T-helper 22 cell (primary cell): ENCODE measurements around the gene CENPX.
"Not testable (repeated sequence)": the region's sequence is repeated elsewhere in the genome, so short reads cannot be mapped to it uniquely, and the experiment has no call there.

ENCODE experiments used
- DNase-seq: peaks from one replicate; pipeline ENCODE4 v3.0.0-alpha.2; 2020; ENCODE audit warnings: low read depth

Gene CENPX

GRCh38 chr17:82039695-82040299 is 17.1 kb upstream of the CENPX start:
- no peak for DNase-seq

DNA sequence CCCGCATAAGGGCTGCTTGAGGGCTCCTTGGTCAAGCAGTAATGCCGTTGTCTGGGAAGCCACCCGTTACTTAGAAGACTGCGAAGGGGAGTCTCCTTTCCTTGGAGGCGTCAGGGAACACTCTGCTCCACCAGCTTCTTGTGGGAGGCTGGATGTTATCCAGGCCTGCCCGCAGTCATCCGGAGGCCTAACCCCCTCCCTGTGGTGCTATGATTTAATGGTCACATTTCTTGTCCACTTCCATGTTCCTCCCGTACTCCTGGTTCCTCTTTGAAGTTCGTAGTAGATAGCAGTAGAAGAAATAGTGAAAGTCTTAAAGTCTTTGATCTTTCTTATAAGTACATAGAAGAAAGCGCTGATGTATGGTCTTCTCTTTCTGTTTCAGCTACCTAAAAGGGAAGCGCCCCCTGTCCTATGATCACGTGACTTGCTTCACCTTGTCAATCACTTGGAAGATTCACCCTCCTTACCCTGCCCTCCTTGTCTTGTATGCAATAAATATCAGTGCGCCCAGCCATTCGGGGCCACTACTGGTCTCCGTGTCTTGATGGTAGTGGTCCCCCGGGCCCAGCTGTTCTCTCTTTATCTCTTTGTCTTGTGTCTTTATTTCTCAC is 16.2 kb upstream of the CENPX start:
- not testable (repeated sequence) for DNase-seq

DNA sequence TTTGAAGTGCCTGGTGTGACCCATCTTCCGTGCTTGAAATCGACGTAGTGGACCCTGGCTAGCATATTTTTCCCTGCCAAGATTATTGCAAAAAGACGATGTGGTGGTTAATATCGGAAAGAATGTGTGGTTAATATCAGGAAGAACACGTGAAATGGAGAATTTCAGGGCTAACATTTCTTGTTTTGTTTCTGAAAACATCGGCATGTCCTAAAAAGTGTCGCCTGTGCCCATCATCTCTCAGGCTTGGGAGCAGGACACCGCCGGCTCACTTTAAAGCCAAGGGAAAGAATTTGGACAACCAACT is 15.2 kb upstream of the CENPX start:
- DNase-seq, result no peak

DNA sequence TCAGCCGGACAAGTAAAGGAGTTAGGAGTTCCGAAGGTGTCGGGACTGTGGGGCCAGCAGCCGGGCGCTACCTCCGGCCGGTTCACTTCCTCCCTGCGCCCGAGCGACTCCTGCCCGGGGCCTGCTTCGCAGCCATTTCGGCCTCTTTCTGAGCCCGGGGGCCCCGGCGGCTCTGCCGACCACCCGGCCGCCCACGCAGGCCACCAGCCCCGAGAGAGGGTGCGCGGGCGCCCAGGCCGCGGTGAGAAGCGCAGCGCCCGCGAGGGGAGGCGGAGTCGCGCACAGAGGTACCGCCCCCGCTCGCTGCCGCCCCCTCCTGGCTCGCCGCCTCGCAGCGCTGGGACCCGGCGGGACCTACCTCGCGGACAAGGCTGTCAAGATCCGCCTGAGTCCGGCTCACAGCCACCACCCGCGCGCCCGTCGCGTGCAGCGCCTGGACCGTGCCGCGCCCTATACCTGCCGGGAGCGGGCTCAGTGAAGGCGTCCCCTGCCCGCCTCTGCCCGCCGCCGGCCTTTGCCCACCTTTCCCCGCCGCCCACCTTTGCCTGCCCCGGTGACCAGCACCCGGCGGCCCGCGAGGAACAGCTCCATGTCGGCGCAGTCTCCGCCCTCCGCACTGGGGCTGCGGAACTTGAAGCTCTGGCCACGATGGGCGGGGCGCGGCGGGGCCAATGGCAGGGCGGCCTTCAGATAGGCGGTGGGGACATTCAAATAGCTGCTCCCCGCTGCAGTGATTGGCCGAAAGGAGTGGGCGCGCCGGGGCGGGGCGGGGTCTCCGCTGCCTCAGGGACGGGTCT is 14.6 kb upstream of the CENPX start, which contains the start of gene DCXR:
TSS of gene DCXR (minus strand) at position 606 of the 797 bp plus-strand sequence. CDS start at position 591, 15 bp downstream.
- DNase-seq, result peak; percentile 93

DNA sequence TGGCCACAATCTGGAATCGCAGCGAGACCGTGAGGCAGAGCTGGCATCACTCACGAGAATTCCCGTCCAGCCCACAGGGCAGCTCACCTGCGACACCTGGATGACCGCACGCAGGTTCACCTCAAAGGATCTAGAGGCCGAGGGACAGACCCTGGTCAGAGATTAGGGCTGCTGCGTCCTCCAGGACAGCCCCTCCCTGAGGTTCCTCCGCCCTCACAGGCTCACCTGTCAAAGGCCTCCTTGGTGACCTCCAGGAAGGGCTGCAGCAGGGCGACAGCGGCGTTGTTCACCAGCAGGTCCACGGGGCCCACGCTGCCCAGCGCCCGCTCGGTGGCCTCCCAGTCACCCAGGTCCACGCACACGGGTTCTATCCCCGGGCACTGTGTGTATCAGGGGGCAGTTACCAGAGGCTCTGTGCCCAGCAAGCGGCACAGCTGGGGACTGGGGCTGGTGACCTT is 14.0 kb upstream of the CENPX start:
- DNase-seq, result no peak

GRCh38 chr17:82035956-82036633 is 13.4 kb upstream of the CENPX start:
- no peak for DNase-seq

GRCh38 chr17:82035488-82035887 is 12.8 kb upstream of the CENPX start:
- no peak for DNase-seq

GRCh38 chr17:82034371-82035011 is 11.8 kb upstream of the CENPX start:
- DNase-seq, result no peak

DNA sequence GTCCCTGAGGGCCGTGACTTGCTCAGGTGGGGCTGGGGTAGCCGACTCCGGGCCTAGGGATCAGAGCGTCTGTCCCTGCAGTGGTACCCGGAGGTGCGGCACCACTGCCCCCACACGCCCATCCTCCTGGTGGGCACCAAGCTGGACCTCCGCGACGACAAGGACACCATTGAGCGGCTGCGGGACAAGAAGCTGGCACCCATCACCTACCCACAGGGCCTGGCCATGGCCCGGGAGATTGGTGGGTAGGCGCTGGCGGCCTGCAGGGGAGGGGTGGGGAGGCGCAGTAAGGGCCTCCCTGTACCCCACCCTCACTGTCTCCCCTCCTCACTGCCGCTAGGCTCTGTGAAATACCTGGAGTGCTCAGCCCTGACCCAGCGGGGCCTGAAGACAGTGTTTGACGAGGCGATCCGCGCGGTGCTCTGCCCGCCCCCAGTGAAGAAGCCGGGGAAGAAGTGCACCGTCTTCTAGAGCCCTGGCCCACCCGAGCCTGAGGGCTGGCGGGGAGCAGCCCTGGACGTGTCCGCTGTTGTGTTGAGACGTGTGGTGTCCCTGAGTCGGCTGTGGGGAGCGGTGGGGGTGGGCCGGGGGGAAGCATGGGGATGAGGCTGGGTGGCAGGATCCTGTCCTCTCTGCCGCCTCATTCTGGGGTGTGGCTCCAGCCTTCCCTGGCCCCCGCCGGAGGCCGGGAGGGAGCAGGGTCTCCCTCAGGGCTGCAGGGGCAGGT is 10.8 kb upstream of the CENPX start:
- no peak for DNase-seq

DNA sequence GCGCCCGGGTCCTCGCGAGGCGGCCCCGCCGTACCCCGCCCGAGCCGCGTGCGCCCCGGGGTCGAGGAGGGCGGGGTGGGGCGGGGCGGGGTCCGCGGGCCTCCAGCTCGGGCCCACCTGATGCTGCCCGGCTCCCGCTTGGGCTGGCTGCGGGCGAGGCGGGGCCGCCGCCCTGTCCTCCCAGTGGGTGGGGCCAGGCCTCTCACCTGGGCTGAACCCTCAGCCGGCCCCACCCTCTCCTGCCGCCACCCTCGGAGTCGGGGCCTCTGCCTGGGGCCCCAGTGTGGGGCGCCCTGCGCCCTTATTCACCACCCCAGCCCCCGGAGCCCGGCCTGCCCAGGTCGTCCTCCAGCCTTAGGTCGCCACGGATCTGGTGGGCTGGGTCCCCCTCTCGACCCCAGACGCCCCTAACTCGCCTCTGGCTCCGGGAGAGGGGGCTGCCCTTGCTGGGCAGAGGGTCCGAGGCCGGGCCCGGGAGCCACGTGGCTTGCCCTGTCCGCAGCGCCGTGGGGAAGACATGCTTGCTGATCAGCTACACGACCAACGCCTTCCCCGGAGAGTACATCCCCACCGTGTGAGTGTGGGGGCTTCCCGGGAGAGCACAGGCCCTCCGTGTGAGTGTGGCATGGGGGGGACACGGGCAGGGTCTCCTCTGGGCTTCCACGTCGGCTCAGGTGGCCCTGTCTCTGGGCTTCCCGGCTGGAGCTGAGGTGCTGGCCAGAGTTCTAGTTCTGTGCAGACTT is 9.4 kb upstream of the CENPX start:
- DNase-seq, result peak; percentile 37

- no peak for DNase-seq
Measured at GRCh38 chr17:82031303-82031884, 8.7 kb upstream of the CENPX start, which contains the start of gene RAC3. RAC3 (plus strand) TSS chr17:82031678; CDS start chr17:82031762, 84 bp downstream.

DNA sequence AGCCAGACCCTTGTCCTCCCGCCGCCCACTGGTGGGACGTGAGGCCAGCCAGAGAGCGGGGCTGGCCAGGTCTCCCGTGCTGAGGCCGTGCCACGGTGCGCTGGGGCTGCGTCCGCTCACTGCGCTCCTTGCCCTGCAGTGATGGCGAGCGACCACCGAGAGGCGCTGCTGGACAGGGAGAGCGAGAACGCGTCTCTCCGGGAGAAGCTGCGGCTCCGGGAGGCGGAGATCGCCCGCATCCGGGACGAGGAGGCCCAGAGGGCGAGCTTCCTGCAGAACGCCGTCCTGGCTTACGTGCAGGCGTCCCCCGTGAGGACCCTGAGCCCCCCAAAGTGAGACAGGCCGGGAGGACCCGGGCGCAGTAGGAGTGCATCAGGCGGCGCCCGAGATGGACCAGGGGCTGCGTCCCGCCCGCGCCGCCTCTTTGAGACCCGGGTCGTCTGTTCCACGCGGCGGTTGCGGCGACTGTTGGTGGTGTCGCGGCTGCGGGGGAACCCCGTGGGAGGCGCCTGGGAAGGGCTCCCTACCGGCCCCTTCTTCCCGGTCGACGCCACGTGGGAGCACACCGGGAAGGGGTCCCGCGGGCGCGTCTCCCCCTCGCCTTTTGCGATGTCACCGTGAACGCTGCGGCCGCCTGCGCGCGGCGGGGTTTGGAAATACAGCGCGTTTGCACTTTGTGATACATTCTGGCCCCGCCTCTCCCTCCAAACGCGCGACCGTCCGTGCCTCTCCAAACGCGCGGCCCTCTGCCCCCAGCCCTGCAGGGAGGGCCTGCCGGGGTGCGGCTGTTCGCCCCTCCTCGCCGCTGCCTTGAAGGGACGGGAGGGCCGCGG is 8.0 kb upstream of the CENPX start:
- peak; percentile 64 for DNase-seq

GRCh38 chr17:82029990-82030469 is 7.4 kb upstream of the CENPX start:
- DNase-seq, result no peak

DNA sequence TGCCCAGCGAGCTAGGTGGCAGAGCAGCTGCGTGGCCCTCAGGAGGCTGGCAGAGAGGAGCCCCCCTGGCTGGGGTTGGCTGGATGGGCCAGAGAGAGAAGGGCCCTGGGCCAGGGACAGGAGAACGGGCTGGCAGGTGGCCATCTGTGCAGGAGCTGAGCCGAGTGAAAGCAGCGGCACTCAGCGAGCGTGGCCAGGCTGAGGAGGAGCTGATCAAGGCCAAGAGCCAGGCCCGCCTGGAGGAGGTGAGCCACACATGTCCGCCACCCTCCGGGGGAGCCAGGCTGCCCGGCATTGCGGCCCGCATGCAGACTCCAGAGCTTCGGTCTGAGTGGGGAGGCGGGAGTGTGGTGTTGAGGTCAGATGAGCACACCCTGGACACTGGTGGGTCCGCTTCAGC is 6.7 kb upstream of the CENPX start:
- no peak for DNase-seq

DNA sequence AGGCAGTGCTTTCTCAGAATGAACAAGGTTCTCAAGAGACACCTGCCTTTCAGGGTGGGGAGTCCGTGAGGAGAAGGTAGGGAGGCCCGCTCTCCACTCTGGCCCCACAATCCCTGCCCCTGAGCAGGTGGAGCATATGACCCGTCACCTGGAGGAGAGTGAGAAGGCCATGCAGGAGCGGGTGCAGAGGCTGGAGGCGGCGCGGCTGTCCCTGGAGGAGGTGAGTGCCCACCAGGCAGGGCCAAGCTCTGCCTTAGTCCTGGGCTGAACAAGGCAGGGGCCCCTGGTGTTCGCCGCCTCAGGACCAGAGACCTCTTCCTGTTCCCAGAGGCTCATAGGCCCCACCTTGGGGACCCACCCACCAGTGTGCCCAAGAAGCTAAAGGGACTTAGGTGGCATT is 6.3 kb upstream of the CENPX start:
- no peak for DNase-seq

- DNase-seq, result no peak
Measured at GRCh38 chr17:82028246-82028645, 5.6 kb upstream of the CENPX start.

DNA sequence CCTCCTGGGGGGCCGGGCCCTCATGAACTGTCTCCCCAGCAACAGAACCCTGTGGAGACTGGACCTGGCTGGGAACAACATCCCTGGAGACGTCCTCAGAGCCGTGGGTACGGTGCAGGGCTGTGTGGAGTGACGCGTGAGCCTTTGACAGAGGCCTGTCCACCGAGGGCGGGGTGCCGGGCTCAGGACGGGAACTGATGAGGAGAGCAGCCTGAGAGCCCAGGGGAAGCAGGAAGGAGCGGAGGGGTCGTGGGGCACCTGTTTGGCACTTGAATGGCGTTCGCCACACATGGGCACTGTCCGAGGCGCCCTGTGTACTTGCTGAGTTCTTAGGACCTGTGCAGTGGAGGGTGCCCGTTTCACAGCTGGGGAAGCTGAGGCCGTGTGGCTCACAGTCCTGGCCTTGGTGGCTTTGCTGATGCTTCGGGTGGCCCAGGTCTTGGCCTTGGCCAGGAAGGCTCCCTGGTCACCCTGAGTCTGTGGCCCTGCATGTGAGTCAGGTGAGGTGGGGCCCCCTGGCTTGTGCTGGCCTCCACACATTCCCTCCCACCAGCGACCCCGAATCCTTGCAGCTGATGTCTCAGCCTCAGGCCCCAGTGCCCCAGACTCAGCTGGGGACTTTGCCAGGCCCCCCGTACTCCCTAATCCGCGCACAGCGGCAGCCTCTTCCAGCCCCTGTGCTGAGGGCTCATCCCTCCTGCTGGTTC is 2.9 kb upstream of the CENPX start:
- DNase-seq, result no peak

DNA sequence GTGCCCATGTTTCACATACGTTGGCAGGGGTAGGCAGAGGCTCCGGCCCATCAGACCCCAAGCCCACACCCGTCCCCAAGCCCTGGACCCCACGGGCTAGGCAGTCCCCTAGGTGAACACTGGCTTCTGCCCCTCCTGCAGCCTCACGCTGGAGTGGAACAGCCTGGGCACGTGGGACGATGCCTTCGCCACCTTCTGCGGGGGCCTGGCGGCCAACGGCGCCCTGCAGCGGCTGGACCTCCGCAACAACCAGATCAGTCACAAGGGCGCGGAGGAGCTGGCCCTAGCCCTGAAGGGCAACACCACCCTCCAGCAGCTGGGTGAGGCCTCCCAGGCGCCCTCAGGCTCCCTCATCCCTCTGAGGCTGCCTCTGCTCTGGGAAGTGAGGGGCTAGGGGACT is 2.2 kb upstream of the CENPX start:
- no peak for DNase-seq
